HG03432 (cell line): ENCODE results near the gene MRPS27.
"Not testable (repeated sequence)": the region's sequence is repeated elsewhere in the genome, so short reads cannot be mapped to it uniquely, and the experiment has no call there.

Experiments used
- ATAC-seq: cut with Tn5 transposase; IDR thresholded peaks from one replicate; pipeline ENCODE4 v1.9.1; 2021; ENCODE audit warnings: mild to moderate bottlenecking, moderate library complexity; ENCODE audit not compliant: unreplicated experiment

The MRPS27 gene

GRCh38 chr5:72177538-72177937 is 142.5 kb downstream of the MRPS27 start:
- peak; percentile 50 for ATAC-seq

- no peak for ATAC-seq
These were observed 147.3 kb downstream of the MRPS27 start for GRCh38 chr5:72172786-72173185.

GRCh38 chr5:72171667-72172066 is 148.4 kb downstream of the MRPS27 start:
- ATAC-seq = no peak

- ATAC-seq = not testable (repeated sequence)
These were observed 148.9 kb downstream of the MRPS27 start for GRCh38 chr5:72171181-72171580.

- ATAC-seq = no peak
These were observed 149.9 kb downstream of the MRPS27 start for GRCh38 chr5:72170101-72170500.
